PFSK-1 (cell line): ENCODE measurements around the gene PCSK5.

Experiments used
- REST ChIP-seq, 2 experiments: IDR thresholded peaks; 2 replicates each; pipeline versions ENCODE4 v1.6.1 to v1.8.0; 2011 to 2012; ENCODE audit warnings: low read depth in 2 of 2, low read length in 2 of 2, control low read depth in 1 of 2, inconsistent platforms in 1 of 2, mild to moderate bottlenecking in 1 of 2, moderate library complexity in 1 of 2; ENCODE audit not compliant: insufficient read depth in 1 of 2
- SIN3A ChIP-seq: IDR thresholded peaks from 2 replicates; pipeline ENCODE4 v1.6.1; 2012; ENCODE audit warnings: mild to moderate bottlenecking, low read length, moderate library complexity, borderline replicate concordance; ENCODE audit not compliant: insufficient read depth
- TAF1 ChIP-seq: IDR thresholded peaks from 2 replicates; pipeline ENCODE4 v1.6.1; 2012; ENCODE audit warnings: low read length, control low read depth, borderline replicate concordance; ENCODE audit not compliant: insufficient read depth

GRCh38 chr9:76109953-76110352 lies 219.5 kb downstream of the PCSK5 start:
- TF ChIP-seq TAF1 (no peak), SIN3A (no peak), REST (IDR thresholded peaks at IDR 0.05; ENCODE audit: insufficient read depth in 1 of 2, low read depth in 2 of 2, low read length in 2 of 2) (no peak)
